HepG2 (cell line): Measurements from ENCODE around the gene ZNF146. TPM values are rescaled to one million over a fixed set of nuclear protein-coding genes. Genes with fewer than 3 reads are reported as not detected.
A peak's percentile ranks its signal among the peaks of the same experiment; 100 is the strongest.

ENCODE experiments used
- FOXA1 ChIP-seq, 2 experiments: fragments of 450-650 bp in 1 of 2; sonication (generic) in 1 of 2; formaldehyde crosslinking in 1 of 2; IDR thresholded peaks; 2 replicates each; pipeline versions ENCODE4 v1.4.0 to v1.6.1; 2016 to 2020; ENCODE audit warnings: missing genetic modification reagents in 1 of 2
- GABPB1 ChIP-seq: IDR thresholded peaks from 2 replicates; pipeline ENCODE4 v1.6.1; 2016; ENCODE audit warnings: mild to moderate bottlenecking, missing genetic modification reagents, moderate library complexity, missing compliant biosample characterization
- GFI1 ChIP-seq: sonication (generic); formaldehyde crosslinking; IDR thresholded peaks from 2 replicates; pipeline ENCODE4 v1.5.0; 2020; ENCODE audit warnings: missing genetic modification reagents, mild to moderate bottlenecking, borderline replicate concordance
- HDAC1 ChIP-seq: sonication (generic); formaldehyde crosslinking; IDR thresholded peaks from 2 replicates; pipeline ENCODE4 v1.5.1; 2020; ENCODE audit warnings: mild to moderate bottlenecking, missing genetic modification reagents
- HOXA9 ChIP-seq: sonication (generic); formaldehyde crosslinking; IDR thresholded peaks from 2 replicates; pipeline ENCODE4 v1.8.1; 2022; ENCODE audit warnings: missing genetic modification reagents, mild to moderate bottlenecking, moderate library complexity, borderline replicate concordance
- KMT2A ChIP-seq: sonication (generic); formaldehyde crosslinking; IDR thresholded peaks from 2 replicates; pipeline ENCODE4 v1.4.0; 2020; ENCODE audit warnings: missing genetic modification reagents
- PITX1 ChIP-seq: sonication (generic); formaldehyde crosslinking; IDR thresholded peaks from 2 replicates; pipeline ENCODE4 v1.5.1; 2020; ENCODE audit warnings: mild to moderate bottlenecking, missing genetic modification reagents
- SIN3A ChIP-seq: IDR thresholded peaks from 2 replicates; pipeline ENCODE4 v1.6.1; 2011; ENCODE audit warnings: low read depth, mild to moderate bottlenecking, control low read depth, low read length, borderline replicate concordance
- SIX1 ChIP-seq: sonication (generic); formaldehyde crosslinking; IDR thresholded peaks from 2 replicates; pipeline ENCODE4 v1.4.0; 2020; ENCODE audit warnings: missing genetic modification reagents, borderline replicate concordance
- TBL1XR1 ChIP-seq: fragments of 150-350 bp; IDR thresholded peaks from 2 replicates; pipeline ENCODE4 v1.6.1; 2014; ENCODE audit warnings: borderline replicate concordance, low read length; ENCODE audit not compliant: partially characterized antibody
- TOE1 ChIP-seq: sonication (generic); formaldehyde crosslinking; IDR thresholded peaks from 2 replicates; pipeline ENCODE4 v1.4.0; 2020; ENCODE audit warnings: mild to moderate bottlenecking, missing genetic modification reagents
- XBP1 ChIP-seq: sonication (generic); formaldehyde crosslinking; IDR thresholded peaks from 2 replicates; pipeline ENCODE4 v1.5.0; 2020; ENCODE audit warnings: missing genetic modification reagents
- YEATS4 ChIP-seq: sonication (generic); formaldehyde crosslinking; IDR thresholded peaks from 2 replicates; pipeline ENCODE4 v1.4.0; 2020; ENCODE audit warnings: missing genetic modification reagents, borderline replicate concordance
- ZNF512B ChIP-seq: sonication (generic); formaldehyde crosslinking; IDR thresholded peaks from 2 replicates; pipeline ENCODE4 v1.5.1; 2020; ENCODE audit warnings: missing genetic modification reagents, mild to moderate bottlenecking, borderline replicate concordance
- ZNF740 ChIP-seq: sonication (generic); formaldehyde crosslinking; IDR thresholded peaks from 2 replicates; pipeline ENCODE4 v1.4.0; 2020; ENCODE audit warnings: missing genetic modification reagents
- polyA plus RNA-seq, 8 experiments: library from polyadenylated mRNA; depleted of rRNA in 3 of 8; stranded (reverse) in 7 of 8; unstranded in 1 of 8; fragments of >200 nt; fragmentation: Illumina TruSeq in 4 of 8; extraction: Trizol in 4 of 8; gene quantifications; 2 replicates each; pipeline versions ENCODE4 v1.2.1 to v1.2.3, GENCODE V29; 2011 to 2016; ENCODE audit warnings: low read depth in 4 of 8, missing spikeins in 1 of 8, mixed read lengths in 1 of 8; ENCODE audit not compliant: insufficient read depth in 1 of 8
- total RNA-seq, 5 experiments: library from RNA; depleted of rRNA; stranded (reverse); fragments of >200 nt; fragmentation: Illumina TruSeq; extraction: Trizol; gene quantifications; 2 replicates each; pipeline ENCODE4 v1.2.3, GENCODE V29; 2016; ENCODE audit warnings: low read depth in 1 of 5
- TF ChIP-seq, protein P1 (sequence below), 2 experiments: sonication (generic) in 1 of 2; formaldehyde crosslinking in 1 of 2; IDR thresholded peaks; 2 replicates each; pipeline versions ENCODE4 v1.4.0 to v1.6.1; 2018 to 2020; ENCODE audit warnings: missing genetic modification reagents in 2 of 2, borderline replicate concordance in 1 of 2, low read depth in 1 of 2, mild to moderate bottlenecking in 1 of 2, missing biosample characterization in 1 of 2
- TF ChIP-seq, protein P2 (sequence below): sonication (generic); formaldehyde crosslinking; IDR thresholded peaks from 2 replicates; pipeline ENCODE4 v1.4.0; 2020; ENCODE audit warnings: mild to moderate bottlenecking, low read depth, missing genetic modification reagents
- TF ChIP-seq, protein P3 (sequence below): sonication (generic); formaldehyde crosslinking; IDR thresholded peaks from 2 replicates; pipeline ENCODE4 v1.4.0; 2020; ENCODE audit warnings: missing genetic modification reagents

Gene ZNF146
- total and polyA plus RNA-seq, 2 of the 13 experiments (the other 11 are each of a cell fraction or from before 2014, with no cell fraction given), result 28.4 to 52.7 TPM

GRCh38 chr19:36215276-36216123 is 594 bp downstream of the ZNF146 start (continued):
- TF ChIP-seq, protein P1, sequence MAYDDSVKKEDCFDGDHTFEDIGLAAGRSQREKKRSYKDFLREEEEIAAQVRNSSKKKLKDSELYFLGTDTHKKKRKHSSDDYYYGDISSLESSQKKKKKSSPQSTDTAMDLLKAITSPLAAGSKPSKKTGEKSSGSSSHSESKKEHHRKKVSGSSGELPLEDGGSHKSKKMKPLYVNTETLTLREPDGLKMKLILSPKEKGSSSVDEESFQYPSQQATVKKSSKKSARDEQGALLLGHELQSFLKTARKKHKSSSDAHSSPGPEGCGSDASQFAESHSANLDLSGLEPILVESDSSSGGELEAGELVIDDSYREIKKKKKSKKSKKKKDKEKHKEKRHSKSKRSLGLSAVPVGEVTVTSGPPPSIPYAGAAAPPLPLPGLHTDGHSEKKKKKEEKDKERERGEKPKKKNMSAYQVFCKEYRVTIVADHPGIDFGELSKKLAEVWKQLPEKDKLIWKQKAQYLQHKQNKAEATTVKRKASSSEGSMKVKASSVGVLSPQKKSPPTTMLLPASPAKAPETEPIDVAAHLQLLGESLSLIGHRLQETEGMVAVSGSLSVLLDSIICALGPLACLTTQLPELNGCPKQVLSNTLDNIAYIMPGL (CRISPR knock-in tag; IDR thresholded peaks at IDR 0.05; ENCODE audit: borderline replicate concordance in 1 of 2, low read depth in 1 of 2), result peak in 1 of 2 experiments; percentile 44; a peak in 1 of 4 replicates
- 0 out of 2 replicates have a peak, but pooled peaks have one; percentile 66 for TF ChIP-seq GFI1 (CRISPR knock-in tag)
- TF ChIP-seq KMT2A, result peak; percentile 41; the same call in 1 of the 2 replicates
- no peak for TF ChIP-seq SIN3A
- no peak for TF ChIP-seq ZNF740 (CRISPR knock-in tag)
- no peak for TF ChIP-seq HOXA9
- TF ChIP-seq TOE1, result 0 out of 2 replicates have a peak, but pooled peaks have one; percentile 1
- no peak for TF ChIP-seq FOXA1 (IDR thresholded peaks at IDR 0.05)
- TF ChIP-seq FOXA1 (CRISPR knock-in tag; IDR thresholded peaks at IDR 0.05), result no peak
- no peak for TF ChIP-seq GABPB1 (CRISPR knock-in tag)
- peak; percentile 12; the same call in 1 of the 2 replicates for TF ChIP-seq YEATS4 (CRISPR knock-in tag)
- TF ChIP-seq, protein P2, sequence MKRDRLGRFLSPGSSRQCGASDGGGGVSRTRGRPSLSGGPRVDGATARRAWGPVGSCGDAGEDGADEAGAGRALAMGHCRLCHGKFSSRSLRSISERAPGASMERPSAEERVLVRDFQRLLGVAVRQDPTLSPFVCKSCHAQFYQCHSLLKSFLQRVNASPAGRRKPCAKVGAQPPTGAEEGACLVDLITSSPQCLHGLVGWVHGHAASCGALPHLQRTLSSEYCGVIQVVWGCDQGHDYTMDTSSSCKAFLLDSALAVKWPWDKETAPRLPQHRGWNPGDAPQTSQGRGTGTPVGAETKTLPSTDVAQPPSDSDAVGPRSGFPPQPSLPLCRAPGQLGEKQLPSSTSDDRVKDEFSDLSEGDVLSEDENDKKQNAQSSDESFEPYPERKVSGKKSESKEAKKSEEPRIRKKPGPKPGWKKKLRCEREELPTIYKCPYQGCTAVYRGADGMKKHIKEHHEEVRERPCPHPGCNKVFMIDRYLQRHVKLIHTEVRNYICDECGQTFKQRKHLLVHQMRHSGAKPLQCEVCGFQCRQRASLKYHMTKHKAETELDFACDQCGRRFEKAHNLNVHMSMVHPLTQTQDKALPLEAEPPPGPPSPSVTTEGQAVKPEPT (CRISPR knock-in tag), result no peak
- TF ChIP-seq, protein P3, sequence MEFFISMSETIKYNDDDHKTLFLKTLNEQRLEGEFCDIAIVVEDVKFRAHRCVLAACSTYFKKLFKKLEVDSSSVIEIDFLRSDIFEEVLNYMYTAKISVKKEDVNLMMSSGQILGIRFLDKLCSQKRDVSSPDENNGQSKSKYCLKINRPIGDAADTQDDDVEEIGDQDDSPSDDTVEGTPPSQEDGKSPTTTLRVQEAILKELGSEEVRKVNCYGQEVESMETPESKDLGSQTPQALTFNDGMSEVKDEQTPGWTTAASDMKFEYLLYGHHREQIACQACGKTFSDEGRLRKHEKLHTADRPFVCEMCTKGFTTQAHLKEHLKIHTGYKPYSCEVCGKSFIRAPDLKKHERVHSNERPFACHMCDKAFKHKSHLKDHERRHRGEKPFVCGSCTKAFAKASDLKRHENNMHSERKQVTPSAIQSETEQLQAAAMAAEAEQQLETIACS (CRISPR knock-in tag), result no peak
- TF ChIP-seq HDAC1 (CRISPR knock-in tag), result peak; percentile 8; the same call in 1 of the 2 replicates
- peak; percentile 57; the same call in 1 of the 2 replicates for TF ChIP-seq XBP1
- TF ChIP-seq SIX1 (CRISPR knock-in tag), result 0 out of 2 replicates have a peak, but pooled peaks have one; percentile 7
- no peak for TF ChIP-seq PITX1
- TF ChIP-seq TBL1XR1, result no peak
- no peak for TF ChIP-seq ZNF512B (CRISPR knock-in tag)
